Fibroblast of villous mesenchyme (primary cell): ENCODE data around the gene MAD2L1BP. TPM values are rescaled to one million over a fixed set of nuclear protein-coding genes. Genes with fewer than 3 reads are reported as not detected.
"Not testable (repeated sequence)": the region's sequence is repeated elsewhere in the genome, so short reads cannot be mapped to it uniquely, and the experiment has no call there.

Experiments
- DNase-seq: peaks from one replicate; pipeline ENCODE4 v3.0.0-alpha.2; 2010; ENCODE audit warnings: low read depth
- H3K4me3 ChIP-seq: 2 replicates; pipeline ENCODE4 v1.5.1; 2011; ENCODE audit warnings: low read depth, mild to moderate bottlenecking, low read length
- total RNA-seq: library from RNA; depleted of rRNA; stranded (reverse); fragments of >200 nt; gene quantifications from 2 replicates; pipeline ENCODE4 v1.2.3, GENCODE V29; 2012
- TF ChIP-seq, protein P1 (sequence below): IDR thresholded peaks from 2 replicates; pipeline ENCODE4 v1.5.1; 2012; ENCODE audit warnings: low read depth, mild to moderate bottlenecking, low read length; ENCODE audit not compliant: insufficient read depth

The MAD2L1BP gene, protein sequence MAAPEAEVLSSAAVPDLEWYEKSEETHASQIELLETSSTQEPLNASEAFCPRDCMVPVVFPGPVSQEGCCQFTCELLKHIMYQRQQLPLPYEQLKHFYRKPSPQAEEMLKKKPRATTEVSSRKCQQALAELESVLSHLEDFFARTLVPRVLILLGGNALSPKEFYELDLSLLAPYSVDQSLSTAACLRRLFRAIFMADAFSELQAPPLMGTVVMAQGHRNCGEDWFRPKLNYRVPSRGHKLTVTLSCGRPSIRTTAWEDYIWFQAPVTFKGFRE
- total RNA-seq, result 18.0 and 20.7 TPM in 2 replicates

DNA sequence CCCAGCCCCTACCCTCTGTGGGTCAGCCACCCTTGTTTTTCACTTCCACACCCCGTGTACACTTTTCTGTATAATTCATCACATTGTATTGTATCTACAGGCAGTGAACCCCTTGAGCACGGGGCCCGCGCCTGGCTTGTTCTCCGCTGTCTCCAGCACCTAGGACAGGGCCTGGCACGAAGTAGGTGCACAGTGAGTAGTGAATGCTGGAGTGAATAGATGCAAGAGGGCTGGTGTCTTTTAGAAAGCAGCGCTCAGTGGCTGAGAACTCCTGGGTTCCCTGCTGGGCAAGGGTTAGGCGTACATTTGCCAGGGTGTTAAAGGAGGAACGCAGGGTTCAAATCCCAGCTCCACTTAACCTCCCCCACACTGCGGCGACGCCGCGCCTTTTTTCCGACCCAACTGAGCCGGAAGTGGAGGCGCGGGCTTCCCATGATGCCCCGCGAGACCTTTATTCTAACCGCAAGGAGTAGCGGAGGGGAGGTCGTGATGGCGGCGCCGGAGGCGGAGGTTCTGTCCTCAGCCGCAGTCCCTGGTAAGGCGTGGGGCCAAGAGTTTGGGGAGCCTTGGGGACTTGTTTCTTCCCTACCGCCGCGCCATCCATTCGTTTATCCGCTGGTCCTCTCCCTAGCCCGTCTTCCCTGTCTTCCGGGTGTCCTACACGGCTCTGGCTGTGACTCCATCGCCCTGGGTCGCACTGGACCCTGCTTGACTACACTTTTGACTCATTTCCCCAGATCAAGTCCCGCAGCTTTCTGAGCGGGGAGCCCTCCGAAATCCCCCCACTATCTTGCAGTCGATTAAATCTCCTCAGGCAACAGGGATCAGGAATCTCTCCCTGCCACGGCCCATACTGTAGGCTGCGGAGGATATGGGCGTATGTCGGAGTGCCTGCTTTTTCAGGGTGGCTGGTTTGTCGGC lies at the start of gene MAD2L1BP:
MAD2L1BP (plus strand) TSS at position 454 of the 921 bp plus-strand sequence; CDS start at position 490, 36 bp downstream.
- TF ChIP-seq, protein P1, sequence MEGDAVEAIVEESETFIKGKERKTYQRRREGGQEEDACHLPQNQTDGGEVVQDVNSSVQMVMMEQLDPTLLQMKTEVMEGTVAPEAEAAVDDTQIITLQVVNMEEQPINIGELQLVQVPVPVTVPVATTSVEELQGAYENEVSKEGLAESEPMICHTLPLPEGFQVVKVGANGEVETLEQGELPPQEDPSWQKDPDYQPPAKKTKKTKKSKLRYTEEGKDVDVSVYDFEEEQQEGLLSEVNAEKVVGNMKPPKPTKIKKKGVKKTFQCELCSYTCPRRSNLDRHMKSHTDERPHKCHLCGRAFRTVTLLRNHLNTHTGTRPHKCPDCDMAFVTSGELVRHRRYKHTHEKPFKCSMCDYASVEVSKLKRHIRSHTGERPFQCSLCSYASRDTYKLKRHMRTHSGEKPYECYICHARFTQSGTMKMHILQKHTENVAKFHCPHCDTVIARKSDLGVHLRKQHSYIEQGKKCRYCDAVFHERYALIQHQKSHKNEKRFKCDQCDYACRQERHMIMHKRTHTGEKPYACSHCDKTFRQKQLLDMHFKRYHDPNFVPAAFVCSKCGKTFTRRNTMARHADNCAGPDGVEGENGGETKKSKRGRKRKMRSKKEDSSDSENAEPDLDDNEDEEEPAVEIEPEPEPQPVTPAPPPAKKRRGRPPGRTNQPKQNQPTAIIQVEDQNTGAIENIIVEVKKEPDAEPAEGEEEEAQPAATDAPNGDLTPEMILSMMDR, result no peak
- DNase-seq, result peak; percentile 62
- peak within 1 kb of the TSS; percentile 85 for H3K4me3 ChIP-seq

DNA sequence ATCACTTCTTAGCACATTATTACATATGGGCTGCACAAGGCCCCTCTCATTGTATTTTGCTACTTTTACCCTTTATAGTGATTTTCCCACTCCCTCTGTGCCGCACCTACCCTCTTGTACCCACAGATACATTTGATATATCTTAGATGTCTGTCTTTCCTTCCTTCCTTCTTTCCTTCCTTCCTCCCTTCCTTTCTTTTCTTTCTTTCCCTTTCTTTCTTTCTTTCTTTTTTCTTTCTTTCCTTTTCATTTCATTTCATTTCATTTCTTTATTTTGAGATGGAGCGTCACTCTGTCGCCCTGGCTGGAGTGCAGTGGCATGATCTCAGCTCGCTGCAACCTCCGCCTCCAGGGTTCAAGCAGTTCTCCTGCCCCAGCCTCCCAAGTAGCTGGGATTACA lies 47.4 kb upstream of the MAD2L1BP start:
- TF ChIP-seq, protein P1, result no peak
- no peak overlapping the region for H3K4me3 ChIP-seq
- no peak for DNase-seq

DNA sequence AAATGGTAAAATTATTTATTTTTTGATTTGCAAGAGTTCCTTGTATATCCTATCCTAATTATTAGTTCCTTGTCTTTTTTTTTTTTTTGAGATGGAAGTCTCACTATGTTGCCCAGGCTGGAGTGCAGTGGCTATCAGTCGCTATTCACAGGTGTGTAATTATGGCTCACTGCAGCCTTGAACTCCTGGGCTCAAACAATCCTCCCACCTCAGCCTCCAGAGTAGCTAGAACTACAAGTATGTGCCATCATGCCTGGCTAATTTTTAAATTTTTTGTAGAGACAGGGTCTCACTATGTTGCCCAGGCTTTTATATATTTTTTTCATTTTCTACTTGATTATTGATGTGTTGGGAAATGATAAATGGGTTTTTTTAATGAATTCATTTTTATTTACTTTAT lies 46.1 kb upstream of the MAD2L1BP start:
- not testable (repeated sequence) for DNase-seq, H3K4me3 ChIP-seq

DNA sequence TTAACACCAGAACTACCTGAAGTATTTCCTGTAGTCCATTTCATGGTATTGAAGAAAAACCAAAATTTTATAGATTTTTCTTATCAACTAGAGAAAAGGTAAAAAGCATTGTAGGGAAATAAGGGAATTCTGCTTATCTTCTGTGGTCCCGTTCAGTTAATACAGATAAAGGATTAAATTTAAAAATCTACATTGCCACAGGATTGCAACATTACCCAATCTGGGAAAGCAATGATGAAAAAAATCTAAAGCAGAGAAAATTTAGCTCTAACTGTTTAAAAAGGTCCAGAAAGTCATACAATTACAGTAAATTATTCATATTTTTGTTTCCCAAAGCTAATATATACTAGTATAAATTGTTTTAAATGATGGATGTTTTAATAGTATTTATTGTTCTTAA lies 41.7 kb upstream of the MAD2L1BP start:
- TF ChIP-seq, protein P1, result no peak
- DNase-seq, result peak; percentile 41
- H3K4me3 ChIP-seq, result no peak overlapping the region

DNA sequence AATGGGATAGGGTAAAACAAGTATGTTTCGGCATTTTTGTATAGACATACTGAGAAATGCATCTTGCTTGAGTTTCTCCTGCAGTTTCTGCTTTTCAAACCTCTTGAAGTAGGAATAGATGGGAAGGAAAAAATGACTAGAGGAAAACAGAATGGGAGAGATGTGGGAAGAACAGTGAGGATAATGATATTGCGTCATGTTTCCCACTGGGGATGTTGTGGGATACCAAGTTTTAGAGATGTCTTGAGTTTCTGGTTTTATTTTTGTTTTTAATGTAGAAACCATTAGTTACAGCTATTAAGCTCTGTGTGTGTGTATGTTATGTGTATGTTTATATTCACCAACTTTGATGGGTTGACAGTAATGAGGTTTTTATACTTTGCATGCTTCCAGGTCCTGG lies 35.0 kb upstream of the MAD2L1BP start:
- H3K4me3 ChIP-seq, result no peak overlapping the region
- no peak for DNase-seq
- TF ChIP-seq, protein P1, result no peak

DNA sequence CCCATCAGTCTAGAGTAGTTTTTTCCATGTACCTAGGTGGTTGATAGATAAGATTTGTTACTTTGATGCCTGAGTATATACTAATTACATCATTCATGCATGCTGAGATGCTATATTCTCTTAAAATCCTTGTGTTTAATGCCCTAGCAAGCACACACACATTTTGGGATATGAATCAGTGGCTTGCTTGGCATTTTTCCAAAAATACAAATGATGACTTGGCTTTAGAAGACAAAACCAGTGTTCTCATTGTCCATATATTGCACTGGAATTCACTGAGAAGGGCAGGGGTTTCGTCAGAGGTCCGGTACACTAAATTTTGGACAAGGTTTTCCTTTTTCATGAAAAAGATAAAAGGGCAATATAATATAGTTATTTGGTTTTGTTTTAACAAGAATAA lies 31.5 kb upstream of the MAD2L1BP start:
- TF ChIP-seq, protein P1, result no peak
- no peak overlapping the region for H3K4me3 ChIP-seq
- peak; percentile 20 for DNase-seq

DNA sequence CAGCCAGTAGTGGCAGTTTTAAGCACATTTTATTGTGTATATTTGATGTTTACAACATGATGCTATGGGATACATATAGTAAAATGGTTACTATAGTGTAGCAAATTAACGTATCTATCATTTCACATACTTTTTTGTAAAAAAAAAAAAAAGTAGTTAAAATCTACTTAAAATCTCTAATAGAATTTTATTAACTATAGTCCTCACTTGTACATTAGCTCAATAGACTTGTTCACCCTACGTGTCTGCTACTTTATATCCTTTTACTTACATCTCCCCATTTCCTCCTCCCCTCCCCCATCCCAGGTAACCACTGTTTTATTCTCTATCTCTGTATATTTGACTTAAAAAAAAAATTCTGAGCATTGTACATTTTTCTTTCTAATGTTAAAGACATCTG lies 29.6 kb upstream of the MAD2L1BP start:
- DNase-seq, result no peak
- TF ChIP-seq, protein P1, result no peak
- no peak overlapping the region for H3K4me3 ChIP-seq
